ENCODE data around the gene CMPK2.

Gene CMPK2

GRCh38 chr2:6838673-6839319, 26.9 kb downstream of the CMPK2 start:
- DNase-seq, result no peak

GRCh38 chr2:6835467-6835866, 30.2 kb downstream of the CMPK2 start:
- peak; percentile 14 for DNase-seq

GRCh38 chr2:6834163-6834562, 31.5 kb downstream of the CMPK2 start:
- no peak for DNase-seq

GRCh38 chr2:6833300-6833604, 32.5 kb downstream of the CMPK2 start:
- DNase-seq, result no peak

GRCh38 chr2:6832596-6833299, 33.0 kb downstream of the CMPK2 start:
- DNase-seq, result no peak

DNA sequence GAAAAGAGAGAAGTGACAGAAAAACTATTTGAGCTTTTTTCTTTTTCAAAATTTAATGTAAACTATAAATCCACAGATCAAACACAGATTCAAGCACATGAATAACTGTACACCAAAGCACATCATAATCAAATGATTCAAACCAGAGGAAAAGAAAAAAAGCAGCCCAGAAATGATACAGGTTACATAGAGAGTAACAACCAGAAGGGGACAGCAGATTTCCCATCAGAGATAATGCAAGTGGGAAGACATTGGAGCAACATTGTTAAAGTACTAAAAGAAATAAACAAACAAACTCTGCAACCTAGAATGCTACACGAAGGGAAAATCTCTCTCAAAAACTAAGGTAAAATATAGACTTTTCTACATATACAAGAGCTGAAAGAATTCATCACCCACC, 34.5 kb downstream of the CMPK2 start:
- DNase-seq, result no peak

- peak; percentile 6 for DNase-seq
Measured at GRCh38 chr2:6828299-6828584, 37.5 kb downstream of the CMPK2 start.

GRCh38 chr2:6827566-6828298, 38.0 kb downstream of the CMPK2 start:
- no peak for DNase-seq

DNA sequence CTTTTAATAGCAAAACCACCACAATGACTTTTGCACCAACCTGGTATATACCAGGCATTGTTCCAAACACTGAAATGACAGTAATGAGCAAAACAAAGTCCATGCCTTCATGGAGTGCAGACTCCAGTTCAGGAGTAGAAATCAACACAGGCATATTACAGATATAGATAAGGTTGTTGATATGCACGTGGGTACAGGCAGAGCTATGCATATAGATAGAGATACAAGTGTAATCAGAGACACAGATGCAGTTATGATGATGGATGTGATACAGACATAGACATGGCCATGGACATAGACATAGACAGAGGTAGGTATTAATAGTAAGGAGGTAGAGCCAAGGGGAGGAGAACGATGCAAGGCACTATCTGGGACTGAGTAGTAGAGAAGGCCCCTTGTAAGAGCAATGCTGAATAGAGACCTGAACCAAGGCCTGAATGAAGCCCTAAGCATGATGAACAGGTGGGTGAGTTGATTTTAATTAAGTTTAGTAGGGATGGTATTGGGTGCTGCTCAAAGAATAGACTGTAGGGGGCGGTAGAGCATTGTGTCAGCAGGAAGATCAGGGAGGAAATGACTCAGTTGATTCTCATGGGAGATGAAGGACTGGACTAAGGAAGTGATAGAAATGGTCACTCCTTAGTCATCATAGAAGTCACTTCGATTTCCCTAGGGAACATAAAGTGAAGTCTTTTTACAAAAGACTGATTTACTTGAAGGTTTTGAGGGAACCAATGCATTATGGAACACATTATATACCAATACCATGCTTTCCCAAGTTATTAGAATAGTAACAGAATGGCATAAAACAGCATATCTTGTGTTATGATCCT, 39.4 kb downstream of the CMPK2 start:
- DNase-seq, result peak; percentile 82

DNA sequence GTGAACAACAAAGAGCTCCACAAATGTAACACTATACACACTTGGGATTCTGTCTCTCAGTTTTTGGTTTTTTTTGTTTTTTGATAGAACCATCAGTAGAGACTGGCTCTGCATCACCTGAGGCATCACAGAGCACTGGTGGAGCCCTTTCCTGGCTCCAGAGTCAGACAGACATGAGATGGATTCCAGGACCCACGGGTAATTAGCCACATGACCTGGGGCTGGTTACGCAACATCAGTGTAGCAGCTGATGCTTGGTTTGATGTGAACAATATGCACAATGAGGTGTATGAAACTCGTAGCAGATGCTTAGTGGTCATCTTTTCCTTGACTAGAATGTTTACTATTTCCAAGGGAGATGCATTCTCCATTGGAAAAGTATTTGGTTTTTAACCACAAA, 40.7 kb downstream of the CMPK2 start:
- DNase-seq, result no peak

DNA sequence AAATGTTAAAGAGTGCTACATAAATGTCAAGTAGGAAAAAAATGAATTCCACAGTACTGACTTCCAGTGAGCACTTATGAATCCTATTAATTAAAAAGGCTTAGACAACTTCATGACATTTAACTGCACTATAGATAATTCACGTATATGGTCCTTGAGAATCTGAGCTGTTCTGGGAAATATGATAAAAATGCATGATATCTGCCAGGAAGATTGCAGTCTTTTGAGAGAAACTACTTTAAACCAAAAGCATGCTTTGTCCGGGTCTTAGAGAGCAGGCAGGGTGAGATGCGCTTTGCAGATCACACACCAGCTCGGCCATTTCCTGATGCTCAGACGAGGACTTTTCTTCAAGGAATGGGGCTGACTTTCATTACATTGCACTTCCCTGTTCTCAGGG, 42.6 kb downstream of the CMPK2 start:
- DNase-seq, result no peak

GRCh38 chr2:6822406-6822805, 43.3 kb downstream of the CMPK2 start:
- no peak for DNase-seq

- no peak for DNase-seq
Measured at GRCh38 chr2:6820903-6821584, 44.7 kb downstream of the CMPK2 start.

DNA sequence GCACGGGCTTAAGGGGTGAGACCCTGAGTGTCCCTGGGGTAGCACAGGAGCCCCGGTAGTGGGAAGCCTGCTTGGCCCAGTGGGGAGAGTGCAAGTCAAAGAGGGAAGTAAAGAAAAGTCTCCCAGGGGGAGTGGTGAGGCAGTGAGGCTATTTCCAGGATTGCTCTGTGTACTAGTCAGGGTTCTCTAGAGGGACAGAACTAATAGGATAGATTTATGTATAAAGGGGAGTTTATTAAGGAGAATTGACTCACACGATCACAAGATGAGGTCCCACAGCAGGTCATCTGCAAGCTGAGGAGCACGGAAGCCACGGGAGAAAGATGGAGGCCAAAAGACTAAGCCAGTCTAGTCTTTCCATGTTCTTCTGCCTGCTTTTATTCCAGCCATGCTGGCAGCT, 45.5 kb downstream of the CMPK2 start:
- no peak for DNase-seq

- no peak for DNase-seq
Measured at GRCh38 chr2:6819668-6820067, 46.0 kb downstream of the CMPK2 start.

DNA sequence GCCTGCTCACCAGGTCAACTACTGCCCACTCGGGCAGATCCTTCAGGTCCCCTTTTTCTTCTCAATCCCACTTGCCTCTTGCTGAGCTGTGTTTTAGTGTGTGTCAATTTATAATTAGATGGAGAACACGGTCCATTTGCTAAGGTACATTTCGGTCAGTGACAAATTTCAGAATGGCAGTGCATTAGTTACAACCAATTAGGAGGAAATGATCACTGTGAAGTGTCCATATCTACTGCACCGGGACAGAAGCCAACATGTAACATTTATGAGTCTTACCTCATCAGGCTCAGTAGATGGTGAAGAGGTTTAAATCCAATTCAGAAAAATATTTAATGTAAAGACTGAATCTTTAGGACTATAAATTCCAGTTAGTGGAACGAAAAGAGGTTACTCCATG, 47.7 kb downstream of the CMPK2 start:
- no peak for DNase-seq

DNA sequence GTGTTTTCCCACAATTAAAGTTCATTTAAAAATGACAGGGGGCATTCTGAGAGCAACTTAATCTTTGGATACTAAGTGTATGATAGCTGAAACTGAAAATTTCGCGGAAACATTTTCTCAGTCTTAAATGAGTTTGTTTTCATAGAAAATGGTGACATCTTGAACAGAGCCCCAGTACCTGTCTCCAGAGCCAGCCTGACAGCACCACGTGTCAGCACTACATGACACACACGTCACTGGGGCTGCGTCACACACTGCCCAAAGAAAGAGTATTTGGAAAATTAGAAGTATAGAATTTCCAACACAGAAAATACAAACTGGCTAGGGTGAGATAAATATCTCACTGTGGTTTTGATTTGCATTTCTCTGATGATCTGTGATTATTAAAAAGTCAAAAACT, 50.8 kb downstream of the CMPK2 start:
- no peak for DNase-seq

DNA sequence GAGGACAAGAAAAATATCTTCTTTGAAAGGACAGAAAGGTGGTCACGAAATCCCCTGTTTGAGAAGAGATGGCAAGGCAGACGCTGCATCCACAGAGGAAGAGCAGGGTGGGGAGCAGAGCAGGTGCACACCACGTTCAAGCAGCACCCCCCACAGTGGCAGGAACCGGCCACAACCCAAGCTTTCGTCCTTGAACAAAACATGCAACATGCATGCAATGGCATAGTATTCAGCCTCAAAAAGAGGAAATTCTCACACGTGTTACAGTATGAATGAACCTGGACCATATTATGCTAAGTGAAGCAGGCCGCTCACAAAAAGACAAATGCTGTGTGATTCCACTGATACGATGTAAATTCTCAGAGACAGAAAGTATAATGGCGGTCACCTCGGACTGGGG, 51.4 kb downstream of the CMPK2 start:
- no peak for DNase-seq

DNA sequence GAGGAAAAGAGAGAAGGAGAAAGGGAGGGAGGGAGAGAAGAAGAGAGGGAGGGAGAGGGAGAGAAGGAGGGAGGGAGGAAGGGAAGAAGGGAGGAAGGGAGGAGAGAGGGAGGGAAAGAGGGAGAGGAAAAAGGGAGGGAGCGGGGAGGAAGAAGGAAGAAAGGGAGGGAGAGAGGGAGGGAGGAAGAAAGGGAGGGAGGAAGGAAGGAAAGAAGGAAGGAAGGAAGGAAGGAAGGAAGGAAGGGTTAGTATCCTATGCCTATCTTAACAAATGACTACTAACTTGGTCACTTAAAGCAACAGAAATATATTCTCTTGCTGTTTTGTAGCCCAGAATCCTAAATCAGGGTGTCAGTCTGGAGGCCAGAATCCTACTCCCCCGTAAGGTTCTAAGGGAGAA, 52.1 kb downstream of the CMPK2 start:
- DNase-seq, result no peak

- no peak for DNase-seq
Measured at GRCh38 chr2:6812857-6813530, 52.7 kb downstream of the CMPK2 start.

- no peak for DNase-seq
Measured at GRCh38 chr2:6810961-6811360, 54.7 kb downstream of the CMPK2 start.

GRCh38 chr2:6808426-6808825, 57.3 kb downstream of the CMPK2 start:
- no peak for DNase-seq

DNA sequence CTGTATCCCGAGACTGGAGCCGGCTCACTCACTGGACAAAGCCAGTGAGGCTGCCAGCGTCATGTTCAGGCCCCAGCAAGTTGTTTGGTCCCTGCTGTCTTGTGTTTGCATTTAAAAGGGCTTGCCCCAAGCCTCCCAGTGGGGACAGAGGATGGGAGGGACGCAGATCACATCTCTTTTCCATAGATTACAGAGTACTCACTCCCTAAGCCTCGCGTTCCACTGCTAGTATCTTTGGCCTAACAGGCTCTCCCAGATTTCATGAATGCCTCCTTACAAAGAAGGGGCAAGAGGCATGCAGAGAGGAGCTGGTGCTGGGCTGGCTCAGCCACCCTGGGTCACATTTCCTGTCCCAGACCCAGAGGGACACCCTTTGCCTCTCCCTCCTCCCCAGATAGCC, 59.1 kb downstream of the CMPK2 start:
- DNase-seq, result no peak

Measured in activated CD4-positive, alpha-beta T cell treated with anti-CD3 and anti-CD28 coated beads, Interleukin-2, Interleukin-6, amounts not matched to agents 100 ng/mL and 50 ng/mL, durations not matched to agents 16 hours and 8 hours (primary cell).